SK-MEL-5 (cell line): ENCODE measurements around the gene OTUD5. TPM values are rescaled to one million over a fixed set of nuclear protein-coding genes. Genes with fewer than 3 reads are reported as not detected.

Experiments
- DNase-seq: peaks from one replicate; pipeline ENCODE4 v3.0.0-alpha.2; 2016; ENCODE audit warnings: low read depth, low spot score
- in situ Hi-C: cut with HindIII; loops from 2 replicates; pipeline ENCODE4 v1.10.0; 2016; ENCODE audit warnings: low sequenced_read_pairs, high pct_unique_total_duplicates, low pct_unique_long_range_greater_than_20kb
- total RNA-seq: library from RNA; depleted of rRNA; stranded (reverse); fragments of >200 nt; shearing (Covaris generic); gene quantifications from 2 replicates; pipeline ENCODE4 v1.2.3, GENCODE V29; 2014

OTUD5 gene
- total RNA-seq, 1 experiment from 2014 or later: 22.7 TPM

GRCh38 chrX:48919947-48920717, 37.3 kb downstream of the OTUD5 start:
- DNase-seq: no peak
- in situ Hi-C loops: no loop called here

GRCh38 chrX:48919360-48919841, 38.0 kb downstream of the OTUD5 start:
- in situ Hi-C loops: no loop called here
- DNase-seq: no peak

- in situ Hi-C loops: no loop called here
- peak; percentile 87 for DNase-seq
Measured at GRCh38 chrX:48918643-48919340, 38.6 kb downstream of the OTUD5 start, which contains the start of gene PIM2. Gene PIM2, minus strand, starts transcription at chrX:48919024. Its CDS starts 190 bp downstream, at chrX:48918834.

- in situ Hi-C loops: no loop called here
- DNase-seq: no peak
Measured at GRCh38 chrX:48918301-48918642, 39.1 kb downstream of the OTUD5 start.

- in situ Hi-C loops: no loop called here
- DNase-seq: peak; percentile 90
Measured at GRCh38 chrX:48917139-48918001, 40.0 kb downstream of the OTUD5 start.

GRCh38 chrX:48914593-48915493, 42.6 kb downstream of the OTUD5 start:
- in situ Hi-C loops: no loop called here
- no peak for DNase-seq

GRCh38 chrX:48913605-48914366, 43.6 kb downstream of the OTUD5 start:
- in situ Hi-C loops: no loop called here
- no peak for DNase-seq

- peak; percentile 65 for DNase-seq
- in situ Hi-C loops: no loop called here
Measured at GRCh38 chrX:48911412-48912182, 45.8 kb downstream of the OTUD5 start, which contains the start of gene SLC35A2. Gene SLC35A2, minus strand, starts transcription at chrX:48911646. Its CDS starts 10 bp downstream, at chrX:48911636.

GRCh38 chrX:48910926-48911411, 46.4 kb downstream of the OTUD5 start:
- no peak for DNase-seq

GRCh38 chrX:48909703-48910294, 47.6 kb downstream of the OTUD5 start:
- in situ Hi-C loops: no loop called here

More at GRCh38 chrX:48910926-48911411, 46.4 kb downstream of the OTUD5 start:
- in situ Hi-C loops: no loop called here

GRCh38 chrX:48908600-48908999, 48.8 kb downstream of the OTUD5 start:
- no peak for DNase-seq
- in situ Hi-C loops: no loop called here

More at GRCh38 chrX:48909703-48910294, 47.6 kb downstream of the OTUD5 start:
- no peak for DNase-seq

GRCh38 chrX:48905090-48905790, 52.2 kb downstream of the OTUD5 start:
- in situ Hi-C loops: no loop called here
- no peak for DNase-seq

- in situ Hi-C loops: no loop called here
- no peak for DNase-seq
Measured at GRCh38 chrX:48904626-48905025, 52.8 kb downstream of the OTUD5 start.

GRCh38 chrX:48904180-48904579, 53.2 kb downstream of the OTUD5 start:
- in situ Hi-C loops: no loop called here
- DNase-seq: no peak

GRCh38 chrX:48903290-48903689, 54.1 kb downstream of the OTUD5 start:
- no peak for DNase-seq

More at GRCh38 chrX:48903290-48903689, 54.1 kb downstream of the OTUD5 start:
- in situ Hi-C loops: no loop called here
